GM19455 (cell line): ENCODE results near the gene KCNA10.
"Not testable (repeated sequence)": the region's sequence is repeated elsewhere in the genome, so short reads cannot be mapped to it uniquely, and the experiment has no call there.

Experiments used
- ATAC-seq: cut with Tn5 transposase; IDR thresholded peaks from one replicate; pipeline ENCODE4 v1.9.1; 2021; ENCODE audit not compliant: unreplicated experiment

KCNA10 gene

DNA sequence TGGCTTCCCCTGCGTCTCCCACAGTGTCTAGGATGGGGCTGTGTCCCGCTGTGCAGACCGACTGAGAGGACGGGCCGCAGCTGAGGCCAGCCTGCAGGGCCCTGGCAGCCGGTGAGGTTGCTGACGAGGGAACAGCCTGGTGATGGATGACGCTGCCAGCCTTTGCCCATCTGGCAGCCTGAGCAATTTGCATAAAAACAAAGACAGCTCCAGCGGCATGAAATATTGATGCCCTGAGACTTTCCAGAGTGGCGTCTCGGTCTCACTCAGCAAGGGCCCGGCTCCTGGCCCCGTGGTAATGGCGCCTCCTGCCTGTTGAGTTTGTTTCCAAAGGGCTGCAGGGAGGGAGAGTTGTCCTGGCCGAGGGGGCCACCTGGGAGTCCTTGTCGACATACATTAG, 19.1 kb upstream of the KCNA10 start:
- ATAC-seq, result no peak

DNA sequence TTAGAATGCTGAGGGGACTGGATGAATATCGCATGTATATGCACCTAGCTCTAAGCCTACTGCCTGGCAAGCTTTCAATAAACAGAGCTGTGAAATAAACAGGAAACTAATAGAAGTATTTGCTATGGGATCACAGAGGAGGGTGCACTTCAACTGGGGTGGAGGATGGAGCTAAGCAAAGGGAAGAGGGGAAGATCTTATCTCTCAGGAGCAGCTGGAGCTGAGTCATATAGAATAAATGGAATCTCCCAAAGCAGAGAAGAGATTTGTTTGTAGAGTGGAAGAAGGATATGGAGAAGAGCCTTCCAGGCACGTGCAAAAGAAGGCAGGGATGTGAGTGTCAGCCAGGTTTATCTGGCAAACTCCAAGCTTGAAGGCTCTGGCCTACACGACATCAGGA, 17.0 kb upstream of the KCNA10 start:
- no peak for ATAC-seq

DNA sequence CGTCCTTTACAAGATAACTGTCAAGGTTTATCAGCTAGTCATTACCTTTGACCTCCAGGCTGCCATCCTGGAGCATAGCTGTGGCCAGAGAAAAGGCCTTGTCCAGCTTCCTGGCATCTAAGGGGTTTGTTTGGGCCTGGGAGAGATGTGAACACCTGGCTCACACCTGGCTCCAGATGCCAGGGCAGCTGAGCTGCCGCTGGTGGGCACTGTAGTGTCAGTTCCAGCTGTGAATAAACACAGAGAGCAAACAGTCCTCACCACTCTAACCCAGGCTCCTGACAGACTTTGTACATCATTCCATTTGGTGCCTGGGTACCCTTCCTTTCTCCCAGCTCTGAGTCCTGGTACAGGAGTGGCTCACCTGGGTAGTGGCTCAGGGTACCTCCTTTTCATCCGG, 14.3 kb upstream of the KCNA10 start:
- ATAC-seq, result no peak

DNA sequence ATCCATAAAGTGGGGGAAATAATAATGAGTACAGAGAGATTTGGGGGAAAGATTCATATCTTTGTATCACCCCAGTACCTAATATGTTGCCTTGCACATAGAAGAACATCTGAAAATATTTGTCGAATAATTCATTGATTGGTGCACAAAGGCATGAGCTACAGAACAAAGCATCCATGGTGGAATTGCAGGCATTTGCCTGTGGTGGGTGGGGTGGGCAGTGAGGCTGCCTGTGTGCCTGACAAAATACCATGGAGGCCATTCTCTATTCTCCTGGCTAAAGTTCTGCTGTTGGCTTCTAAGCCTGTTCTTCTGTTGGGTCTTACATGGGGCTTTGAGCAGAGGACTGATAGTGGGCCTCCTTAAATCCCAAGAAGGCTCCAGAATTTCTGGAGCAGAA, 10.0 kb upstream of the KCNA10 start:
- no peak for ATAC-seq

DNA sequence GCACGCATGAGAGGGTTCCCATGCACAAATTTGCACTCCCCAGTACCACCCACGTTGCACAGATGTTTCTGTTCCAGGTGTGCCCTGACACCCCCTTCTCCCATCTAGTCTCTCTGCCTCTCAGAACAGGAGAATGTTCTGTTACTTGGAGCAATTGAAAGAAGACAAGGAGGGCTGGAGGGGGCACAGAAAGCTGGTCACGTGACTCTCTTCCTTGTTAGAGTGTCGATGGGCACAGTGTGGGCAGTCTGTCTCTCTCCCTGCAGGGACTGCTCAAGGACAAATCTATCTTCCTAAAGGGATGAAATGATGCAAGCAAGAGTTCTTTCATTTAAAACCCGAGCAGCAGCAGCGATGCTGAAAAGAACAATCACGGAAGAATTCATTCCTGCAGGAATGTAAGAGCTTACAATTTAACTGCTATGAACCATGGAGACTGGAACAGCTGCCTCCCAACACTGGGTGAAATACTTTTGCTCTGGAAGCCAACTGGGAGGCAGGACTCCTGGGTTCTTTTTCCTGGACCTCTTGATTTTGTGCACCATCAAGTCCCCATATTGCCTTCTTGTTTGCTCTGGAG, 7.3 kb upstream of the KCNA10 start:
- no peak for ATAC-seq

DNA sequence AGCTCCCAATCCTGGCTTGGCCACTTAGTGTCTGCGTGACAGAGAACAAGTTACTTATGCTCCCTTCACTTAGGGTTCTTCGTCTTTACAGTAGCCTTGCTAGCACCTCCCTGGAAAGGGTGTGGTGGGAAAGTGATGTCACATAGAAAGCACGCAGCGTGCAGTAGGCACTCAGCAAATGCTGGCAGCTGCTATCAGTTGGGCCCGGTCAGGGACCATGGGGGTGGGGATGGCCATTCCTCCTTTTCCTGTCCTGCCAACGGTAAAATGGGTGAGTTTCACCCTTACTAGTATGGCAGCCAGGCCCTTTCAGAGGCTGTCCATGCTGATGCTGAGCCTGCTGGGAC, 6.2 kb upstream of the KCNA10 start:
- no peak for ATAC-seq

DNA sequence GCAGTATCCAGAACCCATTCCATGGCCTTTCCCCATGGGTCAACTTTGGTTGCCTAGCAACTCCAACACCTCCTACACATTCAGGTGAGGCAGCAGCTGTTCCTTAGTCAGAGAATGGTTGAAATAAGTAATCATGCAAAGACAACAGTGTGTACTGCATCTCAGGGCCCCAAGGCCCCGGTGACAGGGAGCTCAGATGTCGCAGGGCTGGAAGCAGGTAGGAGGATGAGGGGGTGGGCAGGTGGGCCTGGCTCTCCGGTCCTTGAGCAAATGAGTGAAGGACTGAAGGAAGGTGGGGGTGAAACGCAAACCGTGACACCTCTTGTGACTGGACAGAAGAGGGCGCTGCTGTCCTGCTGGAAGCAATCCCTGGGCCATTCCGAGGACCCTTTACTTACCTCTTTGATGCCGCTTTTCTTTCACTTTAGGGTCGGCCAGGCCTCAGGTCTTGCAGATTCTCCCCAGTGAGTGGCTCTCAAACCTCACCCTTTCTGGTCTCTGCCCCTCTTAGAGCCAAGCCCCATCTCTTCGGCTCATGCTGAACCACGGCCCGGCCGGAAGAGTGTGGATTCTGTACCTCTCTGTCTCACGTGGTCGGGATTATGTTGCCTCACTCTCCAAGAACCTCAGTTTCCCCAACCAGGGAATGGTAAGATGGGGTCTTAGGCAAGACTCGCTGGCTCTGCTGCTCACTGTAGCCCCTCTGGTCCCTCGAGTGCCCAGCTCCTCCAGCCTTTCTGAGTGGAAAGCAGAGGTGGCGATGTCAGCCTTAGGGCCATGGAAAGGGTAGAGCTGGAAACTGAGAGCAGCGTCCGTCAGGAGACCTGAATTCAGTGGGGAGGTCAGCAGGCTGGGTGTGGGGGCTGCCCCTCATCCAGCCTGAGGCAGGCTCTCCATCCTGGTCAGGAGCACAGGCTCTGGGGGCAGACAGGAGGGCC, 5.6 kb upstream of the KCNA10 start:
- ATAC-seq, result no peak

DNA sequence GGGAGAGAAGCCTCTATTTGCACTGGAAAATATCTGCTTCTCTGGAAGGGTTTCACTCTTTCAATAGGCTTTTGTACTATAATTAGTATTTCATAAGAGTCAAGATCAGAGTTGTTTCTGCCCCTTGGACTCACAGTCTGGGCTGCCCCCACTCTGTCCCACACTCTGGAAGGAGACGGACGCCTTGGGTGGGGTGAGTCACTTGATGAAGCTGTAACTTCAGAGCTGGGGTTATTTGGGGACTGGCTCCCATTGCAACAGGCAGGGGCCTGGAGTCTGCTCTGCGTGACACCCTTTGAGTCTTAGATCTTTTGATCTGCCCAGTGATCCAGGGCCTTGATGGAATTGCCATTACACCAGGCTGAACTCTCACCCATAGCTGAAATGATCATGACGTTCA, 4.0 kb upstream of the KCNA10 start:
- ATAC-seq, result no peak

DNA sequence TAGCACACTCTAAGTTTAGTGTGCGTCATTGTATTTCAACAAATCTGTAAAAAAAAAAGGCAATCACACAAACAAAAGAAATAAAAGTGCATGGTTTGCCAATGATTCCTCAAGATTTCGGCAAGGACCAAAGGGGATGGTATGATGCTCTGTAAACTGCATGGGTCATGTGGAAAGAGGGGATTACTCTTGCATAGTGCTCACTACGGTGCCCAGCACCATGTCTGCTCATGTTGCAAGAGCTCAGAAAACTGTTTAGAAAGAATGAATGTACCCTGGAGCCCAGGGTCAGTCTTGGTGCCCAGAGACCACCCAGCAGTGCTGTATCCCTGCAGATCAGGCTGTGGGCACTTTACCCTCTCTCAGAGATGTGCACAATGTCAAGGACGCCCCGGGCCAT, 3.6 kb upstream of the KCNA10 start:
- no peak for ATAC-seq

DNA sequence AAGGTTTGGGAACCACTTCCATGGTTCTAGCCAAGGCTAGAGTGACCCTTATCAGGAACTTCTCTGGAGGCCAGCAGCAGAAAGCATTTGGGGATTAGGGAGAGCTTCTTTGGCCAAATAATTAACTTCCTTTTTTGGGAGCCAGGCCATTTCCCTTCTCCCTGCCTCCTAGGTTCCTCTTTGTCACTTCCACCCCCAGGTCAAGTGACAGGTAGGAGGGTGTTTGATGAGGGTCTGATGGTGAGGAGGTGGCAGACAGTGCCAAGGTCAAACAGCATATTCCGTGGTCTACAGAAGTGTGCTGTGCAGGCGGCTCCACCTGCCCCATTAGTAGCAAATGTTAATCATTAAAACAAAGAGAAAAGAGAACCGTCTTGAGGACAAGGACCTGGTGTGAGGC, 1.9 kb upstream of the KCNA10 start:
- no peak for ATAC-seq

DNA sequence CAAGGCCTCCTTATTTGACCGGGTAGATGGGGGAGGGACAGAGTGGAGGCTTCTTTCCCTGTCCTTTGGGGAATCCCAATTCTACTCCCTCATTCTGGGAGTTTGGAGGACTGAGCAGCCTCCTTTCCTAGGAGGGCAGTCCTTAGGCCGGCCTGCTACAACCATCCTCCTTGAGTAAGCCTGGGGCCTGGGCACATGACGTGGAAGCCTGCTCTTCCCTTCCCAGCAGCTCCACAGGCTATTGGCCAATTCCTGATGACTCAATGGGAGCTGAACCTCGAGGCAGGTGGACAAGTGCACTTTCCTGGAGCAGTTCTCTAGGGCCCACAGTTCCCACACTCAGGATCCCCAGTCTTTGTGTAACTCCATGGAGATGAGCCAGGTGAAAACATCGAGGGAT, 3.1 kb downstream of the KCNA10 start:
- no peak for ATAC-seq

DNA sequence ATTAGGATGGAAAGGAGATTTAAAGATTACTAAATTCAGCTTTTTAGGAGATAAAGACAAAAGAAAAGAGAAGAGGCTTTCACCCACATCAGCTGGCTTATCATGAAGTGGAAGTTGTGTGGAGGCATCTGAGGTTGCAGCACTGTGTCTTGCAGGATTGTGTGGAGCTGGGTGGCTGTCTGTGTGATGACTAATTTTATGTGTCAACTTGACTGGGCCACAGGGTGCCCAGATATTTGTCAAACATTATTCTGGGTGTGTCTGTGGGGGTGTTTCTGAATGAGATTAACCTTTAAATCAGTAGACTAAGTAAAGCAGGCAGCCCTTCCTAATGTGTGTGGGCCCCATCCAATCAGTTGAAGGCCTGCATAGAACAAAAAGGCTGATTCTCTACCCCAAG, 3.9 kb downstream of the KCNA10 start:
- no peak for ATAC-seq

DNA sequence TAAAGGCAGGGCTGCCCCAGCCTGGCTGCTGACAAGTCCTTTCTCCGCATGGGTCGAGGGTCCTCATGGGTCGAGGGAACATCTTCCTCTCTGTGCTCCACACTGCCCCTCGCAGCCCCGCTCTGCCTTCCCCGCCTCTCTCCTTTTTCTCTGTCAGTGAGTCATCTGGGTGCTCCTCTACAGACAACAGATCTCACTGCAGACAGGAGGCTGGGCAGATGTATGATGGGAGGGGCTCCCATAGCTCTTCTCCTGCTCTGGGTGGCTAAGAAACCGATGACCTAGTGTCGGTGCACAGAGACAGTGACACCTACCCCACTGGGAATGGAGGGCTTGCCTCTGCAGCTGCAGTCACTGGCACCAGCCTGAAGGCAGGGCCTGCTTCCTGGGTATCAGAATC, 5.5 kb downstream of the KCNA10 start:
- ATAC-seq, result no peak

DNA sequence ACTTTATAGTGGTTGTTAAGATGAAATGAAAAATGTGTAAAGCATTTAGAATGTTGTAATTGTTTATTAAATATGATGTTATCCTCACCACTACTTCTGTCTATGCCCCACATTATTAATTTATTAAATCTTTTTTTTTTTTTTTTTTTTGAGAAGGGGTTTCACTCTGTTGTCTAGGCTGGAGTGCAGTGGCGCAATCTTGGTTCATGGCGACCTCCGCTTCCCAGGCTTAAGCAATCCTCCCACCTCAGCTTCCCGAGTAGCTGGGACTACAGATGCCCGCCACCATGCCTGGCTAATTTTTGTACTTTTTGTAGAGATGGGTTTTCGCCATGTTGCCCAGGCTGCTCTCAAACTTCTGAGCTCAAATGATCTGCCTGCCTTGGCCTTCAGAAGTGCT, 7.5 kb downstream of the KCNA10 start:
- no peak for ATAC-seq

DNA sequence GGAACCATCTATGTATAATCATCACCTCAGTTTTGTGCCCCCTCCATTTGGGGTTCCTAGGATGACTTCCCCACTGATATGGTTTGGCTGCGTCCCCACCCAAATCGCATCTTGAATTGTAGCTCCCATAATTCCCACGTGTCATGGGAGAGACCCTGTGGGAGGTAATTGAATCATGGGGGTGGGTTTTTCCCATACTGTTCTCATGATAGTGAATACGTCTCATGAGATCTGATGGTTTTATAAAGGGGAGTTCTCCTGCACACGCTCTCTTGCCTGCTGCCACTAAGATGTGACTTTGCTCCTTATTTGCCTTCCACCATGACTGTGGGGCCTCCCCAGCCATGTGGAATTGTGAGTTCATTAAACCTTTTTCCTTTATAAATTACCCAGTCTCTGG, 8.1 kb downstream of the KCNA10 start:
- ATAC-seq, result not testable (repeated sequence)

DNA sequence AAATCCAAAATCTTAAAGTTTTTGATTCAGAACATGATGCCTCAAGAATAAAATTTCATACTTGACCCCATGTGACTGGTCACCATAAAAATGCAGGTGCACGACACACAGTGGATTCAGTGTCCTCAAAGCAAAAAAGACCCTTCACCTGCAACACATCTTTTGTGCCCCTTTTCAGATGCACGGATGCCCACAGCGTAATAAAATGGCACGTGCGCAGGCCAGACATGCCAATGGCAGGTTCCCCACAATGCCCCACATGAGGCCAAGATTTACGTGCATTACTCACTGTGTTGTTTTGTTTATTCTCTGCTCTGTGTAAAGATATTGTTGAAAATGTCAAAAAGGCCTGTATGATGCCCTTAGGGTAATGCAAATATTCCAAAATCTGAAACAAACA, 9.3 kb downstream of the KCNA10 start:
- ATAC-seq, result no peak

DNA sequence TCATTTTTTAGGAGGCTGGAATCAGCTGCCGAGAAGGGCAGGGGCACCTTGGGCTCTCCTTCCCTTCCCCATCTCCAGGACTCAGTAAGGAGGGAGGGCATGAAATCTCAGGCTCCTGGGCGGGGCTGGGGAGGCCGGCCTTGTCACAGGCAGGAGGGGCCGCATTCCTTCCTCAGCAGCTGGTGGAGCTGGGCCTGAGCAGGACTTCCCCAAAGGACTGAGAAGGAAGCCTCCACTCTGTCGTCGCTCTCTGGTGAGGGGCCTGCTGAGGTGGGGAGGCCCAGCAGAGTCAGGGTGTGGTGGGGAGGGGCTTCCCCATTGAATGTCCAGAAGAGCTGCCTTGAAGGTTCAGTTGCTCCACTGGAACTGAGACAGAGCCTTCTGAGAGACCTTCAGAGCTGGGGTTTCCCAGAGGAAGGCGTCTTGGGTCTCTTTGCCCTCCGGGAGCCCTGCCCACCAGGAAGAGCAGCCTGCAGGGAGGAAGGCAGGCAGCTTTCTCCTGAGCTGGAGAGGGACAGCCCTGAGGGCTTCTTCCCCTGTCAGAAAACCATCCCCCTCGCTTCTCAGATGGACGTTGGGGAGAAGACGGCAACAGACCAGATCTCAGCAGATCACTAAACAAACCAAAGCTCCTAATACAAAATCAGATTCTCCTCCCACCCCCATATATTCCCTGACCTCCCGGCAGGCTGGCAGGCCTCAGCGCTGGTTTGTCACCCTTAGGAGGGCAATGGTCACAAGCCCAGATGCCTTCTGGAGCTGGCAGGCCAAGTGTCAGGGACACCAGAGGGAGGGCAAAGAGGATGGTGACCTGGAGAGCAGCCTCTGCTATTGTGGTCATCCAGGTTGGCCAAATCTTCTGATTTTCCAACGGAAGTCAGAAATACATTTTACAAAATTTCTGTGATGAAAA, 10.7 kb downstream of the KCNA10 start:
- ATAC-seq, result no peak

DNA sequence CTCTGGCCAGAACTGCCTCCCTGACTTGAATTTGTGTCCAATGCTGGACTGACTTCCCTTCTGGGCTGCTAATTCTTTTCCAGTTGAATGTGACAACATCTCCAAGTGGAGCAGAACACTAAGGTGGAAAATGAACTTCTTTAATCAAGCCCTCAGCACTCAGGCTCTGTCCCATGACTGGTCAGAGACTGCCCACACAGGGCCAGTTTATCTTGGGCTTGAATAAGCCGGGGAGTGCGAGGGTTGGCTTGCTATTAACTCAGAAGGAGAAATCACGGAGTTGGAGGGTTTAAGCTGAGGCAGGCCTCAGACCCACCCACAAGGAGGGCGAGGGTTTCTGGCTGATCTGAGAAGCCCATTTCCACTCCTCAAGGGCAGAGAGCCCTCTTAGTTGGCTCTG, 12.4 kb downstream of the KCNA10 start:
- ATAC-seq, result no peak

DNA sequence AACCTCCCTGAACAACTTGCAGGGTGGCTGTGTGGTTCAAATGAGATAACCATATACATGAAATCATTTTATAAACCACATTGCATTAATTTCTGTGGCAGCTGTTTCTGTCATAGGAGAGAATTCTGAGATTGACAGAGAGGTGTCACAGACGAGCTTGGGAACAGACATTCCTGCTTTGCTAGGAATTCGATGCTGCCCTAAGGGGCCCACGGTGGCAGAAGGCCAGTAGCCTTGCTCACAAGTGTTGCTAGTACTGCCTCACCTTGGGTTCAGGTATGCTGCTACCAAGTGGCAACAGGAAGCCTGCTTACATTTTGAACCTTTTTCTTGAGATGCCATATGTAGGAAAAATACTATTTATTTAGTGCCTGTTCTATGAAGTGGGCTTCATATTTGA, 13.4 kb downstream of the KCNA10 start:
- no peak for ATAC-seq

DNA sequence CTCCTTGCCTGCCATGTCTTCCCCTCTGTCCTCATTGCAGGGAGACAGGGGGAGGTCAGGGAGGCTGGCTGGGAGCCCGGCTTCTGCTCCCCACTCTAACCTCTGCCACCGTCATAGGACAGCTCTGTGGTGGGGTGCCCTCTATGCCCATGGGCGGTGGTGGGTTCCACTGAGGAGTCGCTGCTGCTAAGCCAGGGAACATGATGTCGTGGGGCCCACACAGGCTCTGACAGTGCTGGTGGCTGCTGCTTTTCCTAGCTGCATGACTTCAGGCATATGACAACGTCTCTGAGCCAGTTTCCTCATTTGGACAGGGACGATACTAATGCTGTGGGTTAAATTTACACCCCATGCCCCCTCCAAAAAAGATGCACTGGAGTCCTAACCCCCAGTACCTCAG, 14.7 kb downstream of the KCNA10 start:
- no peak for ATAC-seq

DNA sequence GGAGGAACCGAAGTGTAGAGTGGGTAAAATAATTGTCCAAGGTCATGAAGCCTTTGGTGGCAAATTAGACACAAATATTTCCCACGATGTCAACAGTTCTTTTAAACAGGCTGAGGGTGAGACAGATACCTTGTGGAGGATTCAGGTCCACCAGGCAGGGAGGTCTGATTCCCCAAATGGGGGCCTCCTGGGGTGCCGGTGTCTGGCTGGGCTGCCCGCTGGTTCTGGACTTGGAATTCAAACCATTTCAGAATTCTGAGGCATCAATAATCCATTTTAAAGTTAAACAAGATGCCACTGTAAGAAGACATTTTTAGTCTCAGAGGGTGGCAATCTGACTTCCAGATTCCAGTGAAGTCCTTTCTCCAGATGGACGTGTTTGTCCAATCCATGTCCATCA, 15.5 kb downstream of the KCNA10 start:
- ATAC-seq, result no peak
